Measurements from ENCODE around the gene SYT8.

GRCh38 chr11:1859004-1859403, 24.2 kb downstream of the SYT8 start:
- TF ChIP-seq CTCF (IDR thresholded peaks at IDR 0.05): no peak
- no peak for TF ChIP-seq POLR2A (IDR thresholded peaks at IDR 0.05)

Measured in right lobe of liver (tissue), 4 donors.